A549 (cell line): Measurements from ENCODE around the gene GID4.

Experiments
- CBX8 ChIP-seq: fragments of 200-600 bp; sonication (generic); IDR thresholded peaks from 2 replicates; pipeline ENCODE4 v1.6.1; 2016
- TF ChIP-seq, protein P1 (sequence below): fragments of >200 bp; sonication (Bioruptor Twin); formaldehyde crosslinking; IDR thresholded peaks from 3 replicates; pipeline ENCODE4 v1.6.1; 2016
- TF ChIP-seq, protein P2 (sequence below): IDR thresholded peaks from 2 replicates; pipeline ENCODE4 v1.6.1; 2012

DNA sequence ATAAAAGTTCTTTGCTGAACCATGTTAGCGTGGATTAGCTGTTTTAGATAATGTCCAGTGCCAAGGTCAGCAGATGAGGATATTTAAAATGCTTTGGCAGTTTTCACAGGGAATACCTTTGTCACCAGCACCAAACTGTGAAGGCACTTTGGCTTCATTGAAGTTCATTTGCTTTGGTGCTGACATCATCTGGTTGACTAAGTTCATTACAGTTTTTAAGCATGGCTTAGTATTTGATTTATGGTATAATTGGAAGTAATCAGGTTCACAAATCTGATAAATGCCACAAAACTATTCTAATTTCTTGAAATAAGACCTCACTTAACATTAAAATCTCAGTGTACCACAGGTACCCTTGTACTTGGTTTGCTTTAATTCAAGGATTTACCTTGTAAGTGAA is 4.3 kb downstream of the GID4 start:
- no peak for TF ChIP-seq CBX8
- TF ChIP-seq, protein P1, sequence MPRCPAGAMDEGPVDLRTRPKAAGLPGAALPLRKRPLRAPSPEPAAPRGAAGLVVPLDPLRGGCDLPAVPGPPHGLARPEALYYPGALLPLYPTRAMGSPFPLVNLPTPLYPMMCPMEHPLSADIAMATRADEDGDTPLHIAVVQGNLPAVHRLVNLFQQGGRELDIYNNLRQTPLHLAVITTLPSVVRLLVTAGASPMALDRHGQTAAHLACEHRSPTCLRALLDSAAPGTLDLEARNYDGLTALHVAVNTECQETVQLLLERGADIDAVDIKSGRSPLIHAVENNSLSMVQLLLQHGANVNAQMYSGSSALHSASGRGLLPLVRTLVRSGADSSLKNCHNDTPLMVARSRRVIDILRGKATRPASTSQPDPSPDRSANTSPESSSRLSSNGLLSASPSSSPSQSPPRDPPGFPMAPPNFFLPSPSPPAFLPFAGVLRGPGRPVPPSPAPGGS, result no peak
- TF ChIP-seq, protein P2, sequence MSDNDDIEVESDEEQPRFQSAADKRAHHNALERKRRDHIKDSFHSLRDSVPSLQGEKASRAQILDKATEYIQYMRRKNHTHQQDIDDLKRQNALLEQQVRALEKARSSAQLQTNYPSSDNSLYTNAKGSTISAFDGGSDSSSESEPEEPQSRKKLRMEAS, result no peak
